HG02678 (cell line): Measurements from ENCODE around the gene PLXDC2.

Source experiments
- ATAC-seq: cut with Tn5 transposase; IDR thresholded peaks from one replicate; pipeline ENCODE4 v1.9.1; 2021; ENCODE audit warnings: mild to moderate bottlenecking, moderate library complexity; ENCODE audit not compliant: unreplicated experiment

PLXDC2 gene

DNA sequence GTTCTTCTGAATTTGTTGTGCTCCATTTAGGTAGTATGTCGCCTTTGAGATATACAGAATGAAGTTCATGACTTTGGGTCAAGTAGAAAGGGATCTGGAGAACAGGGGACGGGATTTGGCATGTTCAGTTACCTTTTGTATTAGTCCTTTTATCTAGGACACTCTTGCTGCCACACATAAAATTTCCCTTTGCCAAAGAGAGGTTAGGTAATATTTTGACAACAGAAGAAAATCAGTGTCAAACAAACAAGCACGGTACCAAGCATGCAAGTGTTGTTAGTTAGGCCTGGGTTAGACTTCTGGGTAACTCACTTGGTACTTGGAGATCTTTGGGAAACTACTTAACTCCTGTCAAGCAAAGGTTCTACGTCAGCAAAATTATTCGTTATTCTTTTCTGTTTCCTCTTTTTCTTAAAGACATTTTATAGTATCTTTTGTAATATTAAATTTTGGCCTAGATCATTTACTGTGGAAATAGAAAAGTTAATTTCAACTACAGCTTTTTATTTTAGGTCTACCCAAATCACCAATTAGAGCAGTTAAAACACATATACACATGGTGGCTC, 116.7 kb downstream of the PLXDC2 start:
- ATAC-seq = no peak

DNA sequence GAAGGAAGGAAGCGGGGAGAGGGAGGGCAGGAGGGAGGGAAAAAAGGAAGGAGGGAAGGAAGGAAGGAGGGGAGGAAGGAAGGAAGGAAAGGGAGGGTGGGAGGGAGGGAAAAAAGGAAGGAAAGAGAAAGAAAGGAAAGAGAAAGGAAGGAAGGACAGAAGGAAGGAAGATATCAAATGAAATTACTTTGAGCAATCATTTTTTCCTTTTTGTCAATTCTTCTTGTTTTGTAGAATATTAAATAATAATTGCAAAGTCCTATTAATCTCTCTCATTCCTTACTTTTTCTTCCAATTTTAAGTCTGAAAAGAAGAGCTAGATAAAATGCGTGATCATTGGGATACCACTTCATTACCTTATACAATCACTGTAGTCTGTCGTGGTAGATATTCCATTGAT, 117.5 kb downstream of the PLXDC2 start:
- ATAC-seq = no peak

DNA sequence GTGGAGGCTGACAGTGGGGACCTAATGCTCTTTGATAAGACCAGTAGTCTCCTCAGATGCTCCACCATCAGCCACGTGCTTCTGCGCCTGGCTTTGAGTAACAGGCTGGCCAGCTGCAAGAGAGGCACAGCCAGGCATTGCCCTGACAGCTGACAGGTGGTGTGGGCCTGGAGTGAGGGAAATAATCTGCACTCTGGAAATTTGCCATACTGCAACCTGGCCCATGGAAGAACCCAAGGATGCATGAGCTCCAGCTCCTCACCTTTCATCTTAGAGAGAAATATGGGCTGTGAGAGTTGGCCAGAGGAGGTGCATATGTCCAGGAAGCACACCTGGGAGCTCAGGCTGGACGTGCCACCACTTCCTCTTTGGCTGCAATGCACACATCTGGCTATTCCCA, 118.9 kb downstream of the PLXDC2 start:
- ATAC-seq = no peak

DNA sequence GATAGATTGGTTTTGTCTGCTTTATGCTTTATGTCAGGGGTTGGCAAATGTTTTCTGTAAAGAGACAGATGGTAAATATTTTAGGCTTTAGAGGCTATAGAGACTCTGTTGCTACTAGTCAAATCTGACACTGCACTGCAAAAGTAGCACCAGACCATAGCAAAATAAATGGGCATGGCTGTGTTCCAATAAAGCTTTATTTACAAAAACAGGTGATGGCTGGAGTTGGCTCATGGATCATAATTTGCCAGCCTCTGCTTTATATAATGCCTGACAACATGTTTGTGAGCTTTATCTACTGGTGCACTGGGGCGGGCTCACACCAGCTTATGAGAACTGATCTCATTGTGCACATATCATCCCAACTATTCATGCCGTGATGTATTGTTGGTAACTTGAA, 120.1 kb downstream of the PLXDC2 start:
- ATAC-seq = no peak

DNA sequence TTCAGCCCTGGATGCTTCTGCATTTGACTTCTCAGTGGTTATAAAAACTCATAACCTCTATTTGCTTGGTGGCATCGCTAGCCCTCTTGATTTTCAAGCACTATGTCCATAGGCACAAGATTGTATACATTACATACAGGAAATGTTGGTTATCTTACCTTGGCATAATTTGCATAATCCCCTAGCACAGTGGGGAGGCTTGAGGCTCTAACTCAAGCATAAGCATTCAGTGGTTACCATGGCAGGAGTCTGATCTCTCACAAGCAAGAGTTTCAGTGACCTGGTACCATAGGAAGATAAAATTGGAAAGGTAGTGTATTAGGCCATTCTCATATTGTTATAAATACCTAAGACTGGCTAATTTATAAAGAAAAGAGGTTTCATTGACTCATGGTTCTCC, 121.8 kb downstream of the PLXDC2 start:
- ATAC-seq = no peak

DNA sequence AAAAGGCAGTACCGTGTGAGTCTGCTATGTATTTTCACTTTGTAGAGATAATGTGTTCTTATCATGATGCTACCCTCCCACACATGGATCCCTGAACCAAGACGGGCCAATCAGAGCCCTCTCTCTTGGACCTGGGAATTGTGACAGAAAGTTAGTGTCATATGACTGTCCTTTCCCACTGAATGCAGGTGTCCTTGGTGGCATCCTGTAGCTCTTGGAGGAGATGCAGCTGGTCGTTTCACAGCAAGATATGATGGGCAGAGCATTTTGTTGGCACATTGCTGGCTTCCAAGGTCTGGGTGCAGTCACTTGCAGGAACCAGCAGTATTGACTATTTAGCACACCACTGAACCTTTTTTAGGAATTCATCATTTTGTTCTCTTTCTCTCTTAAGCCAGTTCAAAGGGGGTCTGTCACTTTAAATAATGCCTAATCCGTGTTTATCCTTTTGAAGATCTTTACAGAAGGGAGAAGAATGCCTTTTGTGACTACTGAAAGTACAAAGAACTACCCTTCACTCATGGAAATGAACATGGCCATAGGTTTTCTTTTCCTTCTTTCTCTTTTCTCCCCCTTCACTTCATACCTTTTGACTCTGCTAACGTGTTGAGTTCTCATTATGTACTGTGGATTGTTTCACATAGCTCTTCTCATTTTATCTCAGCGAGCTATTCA, 125.1 kb downstream of the PLXDC2 start:
- ATAC-seq = no peak

DNA sequence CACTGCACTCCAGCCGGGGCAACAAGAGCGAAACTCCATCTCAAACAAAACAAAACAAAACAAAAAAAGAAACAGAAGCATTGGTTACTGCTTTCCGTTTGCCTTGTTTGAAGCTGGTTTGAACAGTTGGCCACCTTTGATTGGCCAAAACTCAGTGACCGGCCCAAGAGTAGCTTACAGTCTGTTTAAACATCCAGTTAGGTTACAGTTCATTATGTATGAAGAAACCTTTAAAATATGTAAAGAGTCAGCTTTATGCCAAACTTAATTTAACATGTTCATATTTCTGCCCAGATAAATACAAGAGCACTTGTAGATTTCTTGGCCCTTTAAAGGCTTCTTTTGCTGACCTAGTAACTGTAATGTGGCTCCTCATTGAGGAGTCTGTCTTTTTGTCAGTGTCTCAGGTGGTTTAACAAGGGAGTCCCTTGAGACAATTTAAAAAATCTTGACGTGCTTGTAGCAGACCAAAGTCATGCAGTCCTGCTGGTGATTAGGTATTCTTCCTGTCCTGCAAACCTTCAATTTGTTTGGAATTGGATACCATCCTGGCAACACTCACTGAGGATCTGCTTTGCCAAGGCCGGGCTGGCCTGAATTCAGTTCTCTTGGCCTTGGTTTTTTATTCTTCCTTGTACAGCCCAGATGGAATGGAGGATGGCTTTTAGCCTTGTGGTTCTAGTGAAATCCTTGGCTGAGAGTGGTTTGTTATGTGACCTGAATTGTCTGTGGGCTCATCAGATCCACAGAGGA, 128.9 kb downstream of the PLXDC2 start:
- ATAC-seq = no peak

DNA sequence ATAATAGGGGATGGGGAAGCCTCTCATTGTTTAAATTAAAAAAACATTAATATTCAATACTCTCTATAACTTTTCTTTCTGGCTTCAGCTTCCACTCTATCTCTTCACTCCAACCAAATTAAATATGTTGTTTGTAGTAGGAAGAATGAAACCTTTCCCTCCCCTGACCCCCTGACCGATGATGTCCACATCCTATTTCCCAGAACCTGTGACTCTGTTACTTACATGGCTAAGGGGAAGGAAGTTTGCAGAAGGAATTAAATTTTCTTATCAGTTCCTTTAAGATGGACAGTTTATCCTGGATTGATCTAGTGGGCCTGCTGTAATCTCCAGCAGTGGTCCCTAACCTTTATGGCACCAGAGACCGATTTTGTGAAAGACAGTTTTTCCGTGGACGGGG, 130.0 kb downstream of the PLXDC2 start:
- ATAC-seq = no peak

DNA sequence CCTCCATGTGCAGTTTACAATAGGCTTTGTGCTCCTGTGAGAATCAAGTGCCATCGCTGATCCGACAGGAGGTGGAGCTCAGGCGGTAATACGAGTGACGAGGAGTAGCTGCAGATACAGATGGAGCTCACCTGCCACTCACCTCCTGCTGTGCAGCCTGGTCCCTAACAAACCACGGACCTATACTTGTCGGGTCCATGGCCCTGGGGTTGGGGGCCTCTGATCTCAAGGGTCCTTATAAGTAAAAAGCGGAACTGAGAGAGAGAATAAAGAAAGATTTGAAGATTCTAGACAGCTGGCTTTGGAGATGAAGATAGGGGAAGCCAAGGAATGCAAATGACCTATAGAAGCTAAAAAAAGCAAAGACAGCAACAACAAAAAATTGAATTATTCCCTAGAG, 130.6 kb downstream of the PLXDC2 start:
- ATAC-seq = peak; percentile 46

DNA sequence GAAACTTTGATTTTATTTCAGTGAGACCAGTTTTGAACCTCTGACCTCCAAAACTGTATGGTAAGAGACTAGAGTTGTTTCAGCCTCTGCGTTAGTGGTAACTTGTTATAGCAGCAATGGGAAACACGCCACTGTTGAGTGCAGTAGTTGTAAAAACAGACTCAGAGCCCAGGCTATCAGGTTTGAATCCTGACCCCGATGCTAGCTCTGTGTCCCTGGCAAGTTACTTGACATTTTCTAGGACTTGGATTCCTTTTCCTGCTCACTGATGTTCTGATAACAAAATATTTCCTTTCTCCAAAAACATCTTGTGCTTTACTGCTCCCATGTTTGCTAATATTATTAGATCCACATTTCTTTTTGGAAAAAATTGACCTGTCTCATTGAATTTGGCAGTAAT, 131.0 kb downstream of the PLXDC2 start:
- peak; percentile 30 for ATAC-seq

DNA sequence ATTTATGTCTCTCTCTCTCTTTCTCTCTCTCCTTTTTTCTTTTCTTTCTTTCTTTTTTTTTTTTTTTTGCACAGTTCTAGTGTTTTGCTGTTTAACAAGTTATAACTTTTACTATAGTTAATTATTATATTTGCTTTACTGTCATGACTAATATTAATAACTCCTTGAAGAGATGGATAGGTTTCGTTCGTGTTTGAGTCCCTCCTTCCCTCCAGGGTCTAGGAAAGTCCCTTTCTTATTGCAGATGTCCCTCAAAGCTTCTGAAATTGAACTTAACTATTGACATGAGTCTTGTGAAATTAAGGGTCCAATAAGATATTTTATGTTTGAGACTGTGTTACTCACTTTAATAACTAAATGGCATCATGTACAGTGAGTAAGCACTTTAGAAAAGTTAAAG, 131.4 kb downstream of the PLXDC2 start:
- peak; percentile 71 for ATAC-seq

DNA sequence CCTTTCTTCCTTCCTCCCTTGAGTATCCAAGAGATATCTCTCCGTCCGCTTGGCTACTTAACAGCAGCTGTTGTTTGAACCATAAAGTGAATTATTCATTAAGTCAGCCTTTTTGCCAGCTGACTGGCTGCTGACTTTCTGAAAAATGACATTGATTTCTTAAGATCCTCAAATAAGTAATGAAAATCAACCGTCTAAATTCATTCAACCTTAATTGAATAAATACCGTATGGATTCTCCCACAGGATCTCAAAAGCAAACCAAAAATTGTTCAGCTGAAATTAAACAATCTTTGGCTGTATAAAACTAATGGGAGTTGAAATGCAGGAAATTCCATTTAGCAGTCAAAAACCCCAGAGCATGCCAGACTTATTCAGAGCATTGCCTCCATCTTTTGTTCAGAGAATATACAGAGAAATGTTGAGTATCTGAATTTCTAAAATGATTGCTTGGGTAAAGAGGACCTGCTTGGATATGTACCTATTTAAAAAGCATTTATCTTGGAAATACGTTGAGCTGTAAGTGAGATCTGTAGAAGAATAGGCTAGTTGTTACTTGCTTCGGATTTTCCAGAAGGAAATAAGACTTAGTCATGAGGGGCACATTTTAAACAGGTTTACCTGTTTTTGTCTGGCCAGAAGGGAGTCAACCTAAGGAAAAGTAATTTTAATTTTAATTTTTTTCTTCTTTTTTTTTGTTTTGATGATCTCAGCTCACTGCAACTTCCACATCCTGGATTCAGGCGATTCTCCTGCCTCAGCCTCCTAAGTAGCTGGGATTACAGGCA, 136.2 kb downstream of the PLXDC2 start:
- no peak for ATAC-seq

DNA sequence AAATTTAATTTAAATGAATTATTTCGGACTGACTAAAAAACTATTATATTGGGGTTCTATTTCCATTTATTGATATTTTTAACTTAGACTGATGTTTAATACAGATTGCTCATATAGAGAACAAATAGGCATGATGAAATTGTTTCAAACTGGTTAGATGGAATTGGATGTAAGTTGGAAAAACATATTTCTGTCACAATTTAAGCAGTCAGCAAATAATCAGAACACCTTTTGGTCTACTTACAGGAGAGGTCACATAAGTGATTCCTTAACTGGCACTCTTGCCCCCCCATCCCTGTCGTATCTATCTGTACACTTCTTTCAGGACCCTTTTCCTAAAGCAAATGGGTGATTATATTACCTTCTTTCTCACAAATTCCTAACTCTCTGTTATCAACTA, 138.4 kb downstream of the PLXDC2 start:
- no peak for ATAC-seq

DNA sequence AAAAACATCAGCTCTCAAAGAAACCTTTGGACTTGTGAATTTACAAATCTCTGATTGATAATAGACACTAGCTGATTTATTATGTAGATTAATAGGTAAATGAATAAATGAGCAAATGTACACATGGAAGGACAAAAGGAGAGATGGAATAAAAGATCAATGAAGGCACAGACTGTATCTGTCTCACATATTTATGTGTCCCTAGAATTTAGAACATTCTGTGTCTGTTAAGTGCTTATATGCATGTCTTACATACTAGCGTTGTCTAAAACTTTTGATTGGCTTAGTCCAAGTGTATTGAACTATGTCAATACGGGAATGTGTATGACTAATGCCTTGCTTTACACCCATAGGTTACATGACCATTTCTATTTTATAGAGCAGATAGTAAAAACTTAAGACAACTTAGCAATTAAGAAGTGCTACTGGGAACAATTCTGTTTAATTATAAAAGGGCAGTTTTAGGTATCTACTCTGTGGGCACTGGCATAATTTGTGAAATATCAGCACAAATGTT, 140.3 kb downstream of the PLXDC2 start:
- no peak for ATAC-seq

DNA sequence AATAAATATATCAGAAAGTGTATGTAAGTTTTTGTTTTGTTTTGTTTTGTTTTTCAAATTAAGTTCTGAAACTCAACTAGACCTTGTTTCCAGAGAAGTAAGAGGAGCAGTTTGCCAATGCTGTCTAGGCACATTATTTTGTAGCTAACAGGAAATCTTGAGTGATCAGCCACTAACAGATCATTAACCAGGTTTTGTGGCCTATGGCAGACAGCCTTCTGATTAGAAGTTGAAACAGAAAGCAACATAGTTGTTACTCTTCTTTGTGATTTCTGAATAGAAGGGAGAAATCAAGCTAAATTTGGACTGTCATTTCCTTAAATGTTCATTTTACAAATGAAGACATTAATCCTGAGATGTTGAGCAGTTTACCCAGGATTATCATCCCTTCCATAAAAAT, 142.6 kb downstream of the PLXDC2 start:
- ATAC-seq = peak; percentile 96

DNA sequence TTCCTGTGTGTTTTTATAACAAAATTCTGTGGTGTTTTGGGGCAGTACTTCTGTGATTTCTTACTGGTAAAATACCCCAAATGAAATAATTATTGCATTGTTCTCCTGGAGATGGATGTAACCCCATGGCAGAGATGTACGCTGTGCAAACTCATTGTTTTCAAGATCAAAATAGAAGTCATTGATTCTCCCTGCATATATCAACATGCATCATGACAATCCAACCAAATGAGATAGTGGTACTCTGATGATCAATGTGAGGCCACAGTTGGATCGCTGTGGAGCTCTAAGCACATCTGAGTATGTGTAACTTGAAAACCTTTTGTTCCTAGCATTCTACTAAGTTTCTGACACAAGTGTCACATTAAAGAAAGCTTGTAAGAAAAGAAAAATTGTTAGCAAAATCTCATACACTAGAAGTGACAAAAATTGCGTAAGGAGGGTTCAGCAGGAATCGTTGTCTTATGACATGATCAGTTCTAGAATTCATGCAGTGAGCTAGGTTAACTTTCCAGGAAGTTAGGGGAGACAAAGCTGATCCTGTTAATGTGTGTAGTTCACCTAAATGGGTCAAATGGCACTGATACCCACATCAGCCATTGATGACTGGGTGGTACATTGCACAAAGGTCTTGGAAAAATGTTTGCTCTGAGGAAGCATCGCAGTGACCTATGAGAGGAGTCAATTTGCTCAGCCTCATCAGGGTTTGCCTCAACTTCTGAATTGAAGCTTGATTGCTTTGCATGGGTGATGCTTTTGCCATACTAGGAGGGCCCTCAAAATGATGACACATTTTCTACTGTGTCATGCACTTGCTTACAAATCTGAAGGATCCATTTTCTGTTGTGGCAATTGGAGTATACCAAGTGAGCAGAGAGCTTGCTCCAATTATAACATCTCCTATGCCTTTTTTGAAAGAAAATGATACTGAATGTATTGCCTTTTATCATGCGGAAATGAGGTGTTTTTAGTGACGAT, 145.1 kb downstream of the PLXDC2 start:
- ATAC-seq = no peak

DNA sequence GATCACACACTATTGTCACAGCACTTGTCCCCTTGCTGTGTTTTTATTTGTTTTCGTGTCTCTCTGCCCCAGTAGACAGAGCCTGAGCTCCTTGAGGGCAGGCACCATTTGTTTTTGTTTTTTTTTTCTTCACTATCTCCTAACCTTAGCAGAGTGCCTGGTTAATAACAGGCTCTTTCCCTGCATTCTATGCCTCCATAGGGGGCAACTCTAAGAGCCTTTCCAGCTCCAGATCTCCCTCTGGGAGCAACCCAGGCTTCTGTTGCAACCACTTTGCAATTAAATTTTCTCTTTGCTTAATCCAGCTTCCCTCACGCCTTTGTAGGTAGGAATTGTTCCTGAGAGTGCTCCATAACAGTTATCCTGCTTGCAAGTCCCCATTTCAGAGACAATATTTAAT, 148.4 kb downstream of the PLXDC2 start:
- no peak for ATAC-seq

DNA sequence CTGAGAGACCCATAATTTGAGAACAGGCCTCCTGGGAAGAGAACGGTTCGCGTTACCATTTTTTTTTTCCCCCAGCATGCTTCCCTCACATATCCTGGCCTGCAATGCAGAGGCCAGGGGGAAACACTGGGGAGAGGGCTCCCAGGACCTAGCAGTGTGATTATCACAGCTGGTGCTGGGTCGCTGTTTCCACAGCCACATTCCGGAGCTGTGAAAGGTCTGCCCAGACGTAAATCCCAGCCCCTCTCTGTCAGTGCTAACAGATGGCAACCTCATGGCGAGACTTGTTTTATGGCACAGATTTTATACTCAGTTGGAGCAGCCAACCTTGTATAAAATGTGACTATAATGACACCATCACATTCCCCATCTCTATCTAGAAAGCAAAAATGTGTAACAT, 150.5 kb downstream of the PLXDC2 start:
- ATAC-seq = no peak

DNA sequence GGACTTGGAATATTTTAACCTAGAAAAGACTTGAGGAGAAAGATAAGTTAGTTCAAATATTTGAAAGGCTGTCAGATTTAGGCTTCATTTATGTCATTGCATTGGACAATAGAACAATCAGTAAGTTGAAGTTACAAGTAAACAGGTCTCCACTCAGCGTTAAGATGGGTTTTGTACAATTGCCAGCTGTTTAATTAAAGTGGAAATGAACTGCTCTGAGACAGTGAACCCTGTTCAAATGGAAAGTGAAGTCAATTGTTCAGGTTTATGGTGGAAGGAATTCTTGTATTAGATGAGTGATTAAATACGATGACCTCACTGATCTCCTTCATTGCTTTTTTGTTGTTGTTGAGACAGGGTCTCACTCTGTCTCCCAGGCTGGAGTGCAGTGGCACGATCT, 151.7 kb downstream of the PLXDC2 start:
- no peak for ATAC-seq

DNA sequence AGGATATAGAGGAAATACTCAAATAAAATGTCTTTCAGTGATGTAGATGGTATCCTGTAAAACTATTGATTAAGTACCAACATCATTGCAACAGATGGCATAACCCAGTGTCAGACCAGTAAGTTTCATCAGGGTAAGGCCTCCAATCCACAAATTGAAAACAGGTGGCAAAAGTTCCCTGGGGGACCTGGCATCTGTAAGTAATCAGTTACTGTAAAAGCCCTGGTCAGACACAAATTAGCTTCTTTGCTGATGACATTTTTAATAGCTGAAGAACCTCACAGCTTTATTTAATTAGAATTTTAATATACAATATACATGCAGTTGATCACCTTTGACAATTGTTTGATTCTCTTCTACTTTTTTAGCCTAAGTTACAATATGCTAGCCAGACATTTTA, 152.5 kb downstream of the PLXDC2 start:
- no peak for ATAC-seq
